ENCODE measurements around the gene HSF2BP. TPM values are rescaled to one million over a fixed set of nuclear protein-coding genes. Genes with fewer than 3 reads are reported as not detected.
A peak's percentile ranks its signal among the peaks of the same experiment; 100 is the strongest.
"Not testable (repeated sequence)": the region's sequence is repeated elsewhere in the genome, so short reads cannot be mapped to it uniquely, and the experiment has no call there.

HSF2BP gene
- total RNA-seq, 6 donors from 2014 or later, result 0.40 to 0.91 (median 0.45) TPM; not detected in 2

- no peak for ATAC-seq (ENCODE audit: low FRiP score in 2 of 2)
Measured at GRCh38 chr21:43653626-43654025, 5.7 kb downstream of the HSF2BP start.

GRCh38 chr21:43652616-43653015, 6.7 kb downstream of the HSF2BP start:
- WGBS, 2 donors, result 77 to 78% methylated on average over 6 of the region's 6 CpGs
- H3K27me3 ChIP-seq, result no peaks in the 10 kb centered on the region
- peaks cover 0 to 7% (median 3%) of the 10 kb centered on the region in 4 donors for H3K4me1 ChIP-seq
- TF ChIP-seq POLR2A (IDR thresholded peaks at IDR 0.05), result no peak
- TF ChIP-seq POLR2AphosphoS5 (IDR thresholded peaks at IDR 0.05), result no peak
- no peak for TF ChIP-seq CTCF (IDR thresholded peaks at IDR 0.05)
- no peak for TF ChIP-seq EP300 (IDR thresholded peaks at IDR 0.05)
- no peak overlapping the region for H3K4me3 ChIP-seq
- H3K27ac ChIP-seq, result no peak overlapping the region
- ATAC-seq (ENCODE audit: low FRiP score in 2 of 2) (no peak), DNase-seq (no peak)
- H3K9me3 ChIP-seq, result no peaks in the 10 kb centered on the region
- no peaks in the 10 kb centered on the region for H3K36me3 ChIP-seq

More at GRCh38 chr21:43653626-43654025, 5.7 kb downstream of the HSF2BP start:
- TF ChIP-seq EP300 (IDR thresholded peaks at IDR 0.05), result no peak
- no peak for TF ChIP-seq CTCF (IDR thresholded peaks at IDR 0.05)
- no peak for TF ChIP-seq POLR2A (IDR thresholded peaks at IDR 0.05)
- TF ChIP-seq POLR2AphosphoS5 (IDR thresholded peaks at IDR 0.05), result no peak
- H3K36me3 ChIP-seq, result no peaks in the 10 kb centered on the region
- H3K9me3 ChIP-seq, result no peaks in the 10 kb centered on the region
- H3K27ac ChIP-seq, result no peak overlapping the region
- 90 to 95% methylated on average over 6 of the region's 6 CpGs for WGBS, 2 donors
- no peak for DNase-seq
- H3K27me3 ChIP-seq, result no peaks in the 10 kb centered on the region
- no peak overlapping the region for H3K4me3 ChIP-seq
- peaks cover under 1 to 10% (median 7%) of the 10 kb centered on the region in 4 donors for H3K4me1 ChIP-seq

GRCh38 chr21:43651926-43652325, 7.4 kb downstream of the HSF2BP start:
- DNase-seq; H3K4me3 ChIP-seq; ATAC-seq (ENCODE audit: low FRiP score in 2 of 2); H3K9me3 ChIP-seq; H3K4me1 ChIP-seq; H3K27me3 ChIP-seq; H3K27ac ChIP-seq; H3K36me3 ChIP-seq: not testable (repeated sequence)
- 91 to 93% methylated on average over 6 of the region's 6 CpGs for WGBS, 2 donors

- DNase-seq, result no peak
- 70 to 76% methylated on average over 9 of the region's 9 CpGs for WGBS, 2 donors
- H3K4me3 ChIP-seq, result no peak overlapping the region
- TF ChIP-seq POLR2A (IDR thresholded peaks at IDR 0.05) (no peak), EP300 (IDR thresholded peaks at IDR 0.05) (no peak), POLR2AphosphoS5 (IDR thresholded peaks at IDR 0.05) (no peak), CTCF (IDR thresholded peaks at IDR 0.05) (no peak)
- H3K36me3 ChIP-seq, result no peaks in the 10 kb centered on the region
- ATAC-seq (ENCODE audit: low FRiP score in 2 of 2), result no peak
- no peaks in the 10 kb centered on the region for H3K9me3 ChIP-seq
- peaks cover 14 to 16% (median 14%) of the 10 kb centered on the region in 4 donors for H3K4me1 ChIP-seq
- H3K27me3 ChIP-seq, result no peaks in the 10 kb centered on the region
- no peak overlapping the region for H3K27ac ChIP-seq
Measured at GRCh38 chr21:43648171-43648570, 11.1 kb downstream of the HSF2BP start.

- no peaks in the 10 kb centered on the region for H3K9me3 ChIP-seq
- peak overlapping the region in 2 of 4 donors; percentile 69 for H3K27ac ChIP-seq
- H3K4me1 ChIP-seq, result peaks cover 14 to 16% (median 14%) of the 10 kb centered on the region in 4 donors
- H3K36me3 ChIP-seq, result no peaks in the 10 kb centered on the region
- TF ChIP-seq EP300 (IDR thresholded peaks at IDR 0.05) (no peak), POLR2AphosphoS5 (IDR thresholded peaks at IDR 0.05) (peak in 1 of 2 donors; percentile 69), POLR2A (IDR thresholded peaks at IDR 0.05) (peak in 1 of 4 donors; percentile 10), CTCF (IDR thresholded peaks at IDR 0.05) (peak; percentile 95 to 99 (median 98))
- 18 to 20% methylated on average over 5 to 7 of the region's 7 CpGs for WGBS, 2 donors
- no peaks in the 10 kb centered on the region for H3K27me3 ChIP-seq
- no peak overlapping the region for H3K4me3 ChIP-seq
- DNase-seq, result peak in 1 of 2 donors; percentile 95
- peak; percentile 98 for ATAC-seq (ENCODE audit: low FRiP score in 2 of 2)
Measured at GRCh38 chr21:43646550-43647260, 12.6 kb downstream of the HSF2BP start.

Measured in upper lobe of left lung (tissue), 6 donors.